Measurements from ENCODE around the gene ITGA1. TPM values are rescaled to one million over a fixed set of nuclear protein-coding genes. Genes with fewer than 3 reads are reported as not detected.

ITGA1 gene
- total RNA-seq, 4 donors from 2014 or later: 228 to 302 (median 235) TPM

DNA sequence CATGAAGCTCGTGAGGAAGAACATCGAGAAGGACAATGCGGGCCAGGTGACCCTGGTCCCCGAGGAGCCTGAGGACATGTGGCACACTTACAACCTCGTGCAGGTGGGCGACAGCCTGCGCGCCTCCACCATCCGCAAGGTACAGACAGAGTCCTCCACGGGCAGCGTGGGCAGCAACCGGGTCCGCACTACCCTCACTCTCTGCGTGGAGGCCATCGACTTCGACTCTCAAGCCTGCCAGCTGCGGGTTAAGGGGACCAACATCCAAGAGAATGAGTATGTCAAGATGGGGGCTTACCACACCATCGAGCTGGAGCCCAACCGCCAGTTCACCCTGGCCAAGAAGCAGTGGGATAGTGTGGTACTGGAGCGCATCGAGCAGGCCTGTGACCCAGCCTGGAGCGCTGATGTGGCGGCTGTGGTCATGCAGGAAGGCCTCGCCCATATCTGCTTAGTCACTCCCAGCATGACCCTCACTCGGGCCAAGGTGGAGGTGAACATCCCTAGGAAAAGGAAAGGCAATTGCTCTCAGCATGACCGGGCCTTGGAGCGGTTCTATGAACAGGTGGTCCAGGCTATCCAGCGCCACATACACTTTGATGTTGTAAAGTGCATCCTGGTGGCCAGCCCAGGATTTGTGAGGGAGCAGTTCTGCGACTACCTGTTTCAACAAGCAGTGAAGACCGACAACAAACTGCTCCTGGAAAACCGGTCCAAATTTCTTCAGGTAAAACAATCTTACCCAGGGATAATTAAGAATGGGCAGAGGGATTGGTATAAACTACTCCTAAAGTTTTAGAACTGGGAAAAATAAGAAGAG is 12.9 kb downstream of the ITGA1 start:
- no peaks in the 10 kb centered on the region for H3K27me3 ChIP-seq
- H3K4me3 ChIP-seq: peak overlapping the region; percentile 58 to 64 (median 64)
- TF ChIP-seq POLR2AphosphoS5 (IDR thresholded peaks at IDR 0.05) (peak; percentile 63), EP300 (IDR thresholded peaks at IDR 0.05) (no peak)
- peak overlapping the region; percentile 91 to 94 (median 93) for H3K27ac ChIP-seq (replicated peaks in 1 of 4)
- no peak for DNase-seq (ENCODE audit: extremely low spot score)
- H3K9me3 ChIP-seq: no peaks in the 10 kb centered on the region
- intact Hi-C loops (cut with DNase I): loop anchor here (10.0 kb wide), 1 partner anchor 64 kb away; no protein-coding TSS in a partner anchor
- H3K4me1 ChIP-seq: peaks cover 70 to 98% (median 96%) of the 10 kb centered on the region in 4 donors
- 6% methylated on average over 8 of the region's 31 CpGs for WGBS
- peaks cover 0 to 10% (median 5%) of the 10 kb centered on the region in 4 donors for H3K36me3 ChIP-seq

DNA sequence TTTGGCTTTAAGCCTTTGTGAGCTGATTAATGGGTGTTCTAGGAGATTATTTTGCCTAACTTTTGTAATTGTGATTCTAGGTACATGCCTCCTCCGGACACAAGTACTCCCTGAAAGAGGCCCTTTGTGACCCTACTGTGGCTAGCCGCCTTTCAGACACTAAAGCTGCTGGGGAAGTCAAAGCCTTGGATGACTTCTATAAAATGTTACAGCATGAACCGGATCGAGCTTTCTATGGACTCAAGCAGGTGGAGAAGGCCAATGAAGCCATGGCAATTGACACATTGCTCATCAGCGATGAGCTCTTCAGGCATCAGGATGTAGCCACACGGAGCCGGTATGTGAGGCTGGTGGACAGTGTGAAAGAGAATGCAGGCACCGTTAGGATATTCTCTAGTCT is 13.6 kb downstream of the ITGA1 start:
- peak overlapping the region; percentile 58 to 64 (median 64) for H3K4me3 ChIP-seq
- H3K27ac ChIP-seq (replicated peaks in 1 of 4): peak overlapping the region; percentile 91 to 94 (median 93)
- H3K4me1 ChIP-seq: peaks cover 77 to 98% (median 97%) of the 10 kb centered on the region in 4 donors
- H3K36me3 ChIP-seq: peaks cover 0 to 10% (median 5%) of the 10 kb centered on the region in 4 donors
- 19% methylated on average over 6 of the region's 8 CpGs for WGBS
- DNase-seq (ENCODE audit: extremely low spot score): no peak
- TF ChIP-seq CTCF (IDR thresholded peaks at IDR 0.05) (no peak), EP300 (IDR thresholded peaks at IDR 0.05) (no peak), POLR2A (IDR thresholded peaks at IDR 0.05; ENCODE audit: low read depth) (no peak), POLR2AphosphoS5 (IDR thresholded peaks at IDR 0.05) (peak; percentile 4 to 44)
- H3K9me3 ChIP-seq: no peaks in the 10 kb centered on the region
- H3K27me3 ChIP-seq: no peaks in the 10 kb centered on the region
- intact Hi-C loops (cut with DNase I): loop anchor here (10.0 kb wide), 1 partner anchor 63 kb away; no protein-coding TSS in a partner anchor

DNA sequence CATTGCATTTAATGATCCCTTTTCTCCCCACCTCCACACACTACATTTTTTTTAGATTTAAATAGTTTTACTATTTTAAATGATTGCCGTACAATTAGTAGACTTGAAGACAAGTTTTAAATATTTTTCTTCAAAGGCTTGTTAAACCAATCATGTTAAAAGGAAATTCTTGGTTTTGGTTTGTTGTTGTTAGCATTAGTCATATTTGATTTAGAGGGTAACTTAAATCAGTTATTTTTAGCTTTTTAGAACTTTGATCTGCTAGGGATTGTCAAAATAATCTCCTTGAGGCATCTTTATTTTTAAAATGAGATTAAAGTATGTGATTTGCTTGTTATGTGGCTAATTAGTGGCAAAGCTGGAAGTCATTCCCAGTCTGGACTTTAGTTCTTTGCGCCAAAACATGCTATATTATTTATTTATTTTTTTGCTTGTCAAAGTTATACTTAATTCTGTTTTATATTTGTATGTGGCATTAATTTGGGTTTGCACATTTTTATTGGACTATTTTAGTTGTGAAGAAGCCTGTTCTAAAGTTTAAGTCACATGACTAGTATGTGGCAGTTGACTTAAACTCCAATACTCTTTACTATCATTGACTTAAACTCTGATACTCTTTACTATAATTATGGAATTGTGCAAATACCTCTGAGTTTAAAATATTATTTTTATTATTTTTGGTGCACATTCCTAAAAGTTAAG is 14.7 kb downstream of the ITGA1 start:
- intact Hi-C loops (cut with DNase I): loop anchor here (10.0 kb wide), 1 partner anchor 62 kb away; no protein-coding TSS in a partner anchor
- no peak for DNase-seq (ENCODE audit: extremely low spot score)
- H3K27ac ChIP-seq (replicated peaks in 1 of 4): peak overlapping the region; percentile 91 to 94 (median 93)

GRCh38 chr5:52802974-52803336 is 15.2 kb downstream of the ITGA1 start:
- no peaks in the 10 kb centered on the region for H3K9me3 ChIP-seq
- peak overlapping the region; percentile 91 to 94 (median 93) for H3K27ac ChIP-seq (replicated peaks in 1 of 4)
- peaks cover 0 to 10% (median 5%) of the 10 kb centered on the region in 4 donors for H3K36me3 ChIP-seq
- WGBS: 41% methylated on average over 6 of the region's 6 CpGs
- DNase-seq (ENCODE audit: extremely low spot score): no peak
- TF ChIP-seq CTCF (IDR thresholded peaks at IDR 0.05) (no peak), EP300 (IDR thresholded peaks at IDR 0.05) (no peak), POLR2AphosphoS5 (IDR thresholded peaks at IDR 0.05) (no peak), POLR2A (IDR thresholded peaks at IDR 0.05; ENCODE audit: low read depth) (no peak)
- H3K27me3 ChIP-seq: no peaks in the 10 kb centered on the region
- intact Hi-C loops (cut with DNase I): loop anchor here (10.0 kb wide), 1 partner anchor 62 kb away; no protein-coding TSS in a partner anchor
- peak overlapping the region; percentile 58 to 64 (median 64) for H3K4me3 ChIP-seq
- peaks cover 71 to 98% (median 97%) of the 10 kb centered on the region in 4 donors for H3K4me1 ChIP-seq

More for the DNA sequence above, 14.7 kb downstream of the ITGA1 start:
- Histone ChIP-seq H3K4me1 (peaks cover 71 to 98% (median 97%) of the 10 kb centered on the region in 4 donors), H3K4me3 (peak overlapping the region; percentile 58 to 64 (median 64)), H3K27me3 (no peaks in the 10 kb centered on the region), H3K9me3 (no peaks in the 10 kb centered on the region), H3K36me3 (peaks cover 0 to 10% (median 5%) of the 10 kb centered on the region in 4 donors)
- no peak for TF ChIP-seq POLR2AphosphoS5 (IDR thresholded peaks at IDR 0.05)
- TF ChIP-seq EP300 (IDR thresholded peaks at IDR 0.05): no peak
- no peak for TF ChIP-seq POLR2A (IDR thresholded peaks at IDR 0.05; ENCODE audit: low read depth)
- 42% methylated on average over 2 of the region's 2 CpGs for WGBS

DNA sequence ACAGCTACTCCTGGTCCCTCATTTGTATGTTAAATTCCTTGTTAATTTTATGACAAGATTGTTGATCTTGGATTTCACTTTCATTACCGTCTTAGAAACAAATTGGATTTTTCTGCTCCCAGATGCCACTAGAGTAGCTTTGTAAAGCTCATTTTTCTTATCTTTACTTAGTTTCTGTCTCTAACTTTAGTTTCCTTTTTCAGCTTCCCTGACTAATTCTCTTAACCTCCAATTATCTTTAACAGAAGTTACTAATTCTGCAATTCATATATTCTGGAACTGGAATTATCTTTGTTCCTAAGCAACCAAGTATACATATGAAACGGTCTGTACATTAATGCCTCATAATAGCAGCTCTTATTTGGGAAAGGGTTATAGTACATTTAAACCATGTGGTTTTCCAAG is 16.7 kb downstream of the ITGA1 start:
- Histone ChIP-seq H3K27ac (replicated peaks in 1 of 4) (peak overlapping the region; percentile 59 to 94 (median 92)), H3K27me3 (no peaks in the 10 kb centered on the region), H3K4me3 (peak overlapping the region; percentile 2 to 64 (median 36)), H3K9me3 (no peaks in the 10 kb centered on the region), H3K36me3 (peaks cover 0 to 10% (median 5%) of the 10 kb centered on the region in 4 donors), H3K4me1 (peaks cover 65 to 98% (median 97%) of the 10 kb centered on the region in 4 donors)
- no peak for DNase-seq (ENCODE audit: extremely low spot score)
- intact Hi-C loops (cut with DNase I): loop anchor here (10.0 kb wide), 1 partner anchor 60 kb away; no protein-coding TSS in a partner anchor
- WGBS: 21% methylated on average over 2 of the region's 2 CpGs
- no peak for TF ChIP-seq POLR2AphosphoS5 (IDR thresholded peaks at IDR 0.05)
- TF ChIP-seq CTCF (IDR thresholded peaks at IDR 0.05): no peak
- TF ChIP-seq POLR2A (IDR thresholded peaks at IDR 0.05; ENCODE audit: low read depth): no peak
- no peak for TF ChIP-seq EP300 (IDR thresholded peaks at IDR 0.05)
